ENCODE measurements around the gene GIMAP5.

- TF ChIP-seq CTCF (IDR thresholded peaks at IDR 0.05 in 8 of 11, conservative IDR thresholded peaks at IDR 0.05 in 3 of 11) (no peak), POLR2A (IDR thresholded peaks at IDR 0.05) (no peak)
These were observed 21.9 kb upstream of the GIMAP5 start for GRCh38 chr7:150715293-150715692.
